Mesodermal cell (in vitro differentiated cells): ENCODE results near the gene UBE2J1.

Experiments
- H3K27ac ChIP-seq: 2 replicates; pipeline ENCODE4 v1.7.0; 2013; ENCODE audit warnings: mild to moderate bottlenecking, low read depth, low read length, moderate library complexity; ENCODE audit not compliant: severe bottlenecking
- H3K36me3 ChIP-seq: 2 replicates; pipeline ENCODE4 v1.7.1; 2013; ENCODE audit warnings: mild to moderate bottlenecking, low read length, moderate library complexity; ENCODE audit not compliant: control insufficient read depth, insufficient read depth
- H3K4me1 ChIP-seq: one replicate; pipeline ENCODE4 v1.7.1; 2013; ENCODE audit warnings: mild to moderate bottlenecking, low read length; ENCODE audit not compliant: insufficient read depth, control insufficient read depth, poor library complexity, severe bottlenecking
- H3K4me3 ChIP-seq: 2 replicates; pipeline ENCODE4 v1.7.0; 2013; ENCODE audit warnings: low read length, control low read depth, mild to moderate bottlenecking; ENCODE audit not compliant: insufficient read depth, poor library complexity, severe bottlenecking; ENCODE audit errors: extremely low read depth
- H3K9me3 ChIP-seq: 2 replicates; pipeline ENCODE4 v1.7.1; 2013; ENCODE audit warnings: mild to moderate bottlenecking, low read length, moderate library complexity; ENCODE audit not compliant: control insufficient read depth
- WGBS, 2 experiments: methylation state at CpG; one replicate each; pipeline ENCODE4 v1.1.5; 2013; ENCODE audit warnings: missing lambda C conversion rate in 2 of 2; ENCODE audit not compliant: insufficient coverage in 2 of 2; 5-methylcytosine and 5-hydroxymethylcytosine counted together

The UBE2J1 gene

GRCh38 chr6:89287351-89288028, 65.0 kb downstream of the UBE2J1 start:
- H3K9me3 ChIP-seq: no peaks in the 10 kb centered on the region
- H3K27ac ChIP-seq: no peak overlapping the region
- H3K4me1 ChIP-seq: no peaks in the 10 kb centered on the region
- no peak overlapping the region for H3K4me3 ChIP-seq
- WGBS, 2 experiments: 81 to 98% methylated on average over 7 to 8 of the region's 9 CpGs
- H3K36me3 ChIP-seq: no peaks in the 10 kb centered on the region

DNA sequence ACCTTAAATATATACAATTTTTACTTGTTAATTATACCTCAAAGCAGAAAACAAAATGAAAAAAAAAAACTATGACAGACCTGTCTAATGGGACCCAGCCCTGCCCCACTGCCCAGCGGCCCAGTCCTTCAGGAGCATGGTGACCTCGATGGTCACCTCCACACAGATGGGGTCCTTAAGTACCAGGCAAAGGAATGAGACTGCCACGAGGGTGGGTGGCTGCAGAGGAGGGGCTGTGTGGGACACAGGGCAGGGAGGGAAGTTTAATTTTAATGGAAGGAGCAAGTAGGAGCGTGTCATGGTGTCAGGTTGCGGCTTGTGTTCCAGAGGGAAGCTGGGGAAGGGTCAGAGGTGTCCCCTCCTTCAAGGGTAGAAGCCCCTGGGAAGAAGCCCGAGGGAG, 66.0 kb downstream of the UBE2J1 start:
- H3K27ac ChIP-seq: no peak overlapping the region
- WGBS, 2 experiments: 72 to 91% methylated on average over 4 to 5 of the region's 6 CpGs
- no peaks in the 10 kb centered on the region for H3K36me3 ChIP-seq
- H3K4me3 ChIP-seq: no peak overlapping the region
- H3K9me3 ChIP-seq: no peaks in the 10 kb centered on the region
- no peaks in the 10 kb centered on the region for H3K4me1 ChIP-seq

GRCh38 chr6:89284963-89285735, 67.4 kb downstream of the UBE2J1 start:
- Histone ChIP-seq H3K27ac (no peak overlapping the region), H3K36me3 (no peaks in the 10 kb centered on the region), H3K4me3 (no peak overlapping the region), H3K9me3 (no peaks in the 10 kb centered on the region), H3K4me1 (no peaks in the 10 kb centered on the region)
- 75 to 78% methylated on average over 9 to 12 of the region's 15 CpGs for WGBS, 2 experiments

GRCh38 chr6:89284081-89284480, 68.4 kb downstream of the UBE2J1 start:
- H3K9me3 ChIP-seq: no peaks in the 10 kb centered on the region
- H3K4me1 ChIP-seq: no peaks in the 10 kb centered on the region
- no peaks in the 10 kb centered on the region for H3K36me3 ChIP-seq
- H3K27ac ChIP-seq: no peak overlapping the region
- 89 to 100% methylated on average over 1 of the region's 3 CpGs for WGBS, 2 experiments
- H3K4me3 ChIP-seq: no peak overlapping the region

DNA sequence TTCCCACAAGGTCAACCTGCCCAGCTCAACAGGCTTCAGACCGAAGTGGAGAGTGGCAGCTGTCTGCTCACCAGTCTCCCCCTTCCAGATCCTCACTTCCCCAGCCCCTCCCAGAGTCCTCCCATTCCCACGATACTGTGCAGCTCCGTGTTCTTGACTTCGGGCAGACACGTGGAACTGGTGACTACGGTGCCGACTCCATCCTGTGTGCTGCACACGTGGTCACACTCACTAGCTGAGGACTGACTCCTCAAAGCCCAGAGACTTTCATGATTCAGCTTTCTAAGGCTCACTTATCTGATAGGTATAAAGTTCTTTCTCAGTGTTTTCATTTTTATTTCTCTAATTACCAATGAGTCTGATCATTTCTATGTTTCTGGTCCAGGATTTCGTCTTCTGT, 69.8 kb downstream of the UBE2J1 start:
- WGBS, 2 experiments: 96 to 97% methylated on average over 7 of the region's 9 CpGs
- Histone ChIP-seq H3K9me3 (no peaks in the 10 kb centered on the region), H3K27ac (no peak overlapping the region), H3K4me1 (no peaks in the 10 kb centered on the region), H3K36me3 (no peaks in the 10 kb centered on the region), H3K4me3 (no peak overlapping the region)

GRCh38 chr6:89281779-89282246, 70.7 kb downstream of the UBE2J1 start:
- 70 to 79% methylated on average over 5 to 10 of the region's 10 CpGs for WGBS, 2 experiments
- Histone ChIP-seq H3K36me3 (no peaks in the 10 kb centered on the region), H3K4me1 (no peaks in the 10 kb centered on the region), H3K27ac (no peak overlapping the region), H3K9me3 (no peaks in the 10 kb centered on the region), H3K4me3 (no peak overlapping the region)

DNA sequence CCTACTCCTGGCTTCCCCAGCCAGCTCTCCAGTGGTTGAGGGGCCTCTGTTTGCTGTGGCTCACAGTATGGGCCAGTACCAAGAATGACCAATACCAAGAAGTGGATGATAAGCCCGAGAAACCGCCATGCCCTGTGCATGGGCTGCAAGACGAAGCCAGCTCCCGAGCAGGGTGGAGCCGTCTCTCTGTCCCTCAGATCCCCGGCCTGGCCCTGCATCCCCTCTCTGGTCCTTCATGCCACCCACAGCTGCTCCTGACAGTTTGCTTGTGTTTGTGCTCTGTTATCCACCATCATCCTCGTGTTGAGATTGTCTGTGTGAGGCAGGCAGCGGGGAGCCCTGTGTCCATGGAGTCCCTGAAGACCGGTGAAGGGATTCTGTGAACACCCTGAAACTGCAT, 73.6 kb downstream of the UBE2J1 start:
- no peak overlapping the region for H3K4me3 ChIP-seq
- H3K9me3 ChIP-seq: no peaks in the 10 kb centered on the region
- no peaks in the 10 kb centered on the region for H3K36me3 ChIP-seq
- H3K27ac ChIP-seq: no peak overlapping the region
- WGBS, 2 experiments: 93 to 96% methylated on average over 9 of the region's 9 CpGs
- no peaks in the 10 kb centered on the region for H3K4me1 ChIP-seq
